Ishikawa (cell line): Measurements from ENCODE around the gene YDJC.

Source experiments
- CEBPB ChIP-seq: IDR thresholded peaks from 2 replicates; pipeline ENCODE4 v1.6.1; 2012
- CREB1 ChIP-seq: IDR thresholded peaks from 2 replicates; pipeline ENCODE4 v1.6.1; 2012; ENCODE audit warnings: low read depth
- EGR1 ChIP-seq: IDR thresholded peaks from 2 replicates; pipeline ENCODE4 v1.6.1; 2012
- EP300 ChIP-seq: IDR thresholded peaks from 2 replicates; pipeline ENCODE4 v1.6.1; 2012; ENCODE audit warnings: borderline replicate concordance
- FOXM1 ChIP-seq: IDR thresholded peaks from 2 replicates; pipeline ENCODE4 v1.6.1; 2012; ENCODE audit warnings: low read depth, borderline replicate concordance
- MAX ChIP-seq: IDR thresholded peaks from 2 replicates; pipeline ENCODE4 v1.6.1; 2012
- NFIC ChIP-seq: IDR thresholded peaks from 2 replicates; pipeline ENCODE4 v1.6.1; 2012
- RAD21 ChIP-seq: IDR thresholded peaks from 2 replicates; pipeline ENCODE4 v1.6.1; 2012; ENCODE audit warnings: low read depth
- REST ChIP-seq: IDR thresholded peaks from 2 replicates; pipeline ENCODE4 v1.6.1; 2012; ENCODE audit warnings: low read depth, mild to moderate bottlenecking
- TAF1 ChIP-seq: IDR thresholded peaks from 2 replicates; pipeline ENCODE4 v1.6.1; 2012; ENCODE audit warnings: low read depth, mild to moderate bottlenecking
- TCF12 ChIP-seq: IDR thresholded peaks from 2 replicates; pipeline ENCODE4 v1.6.1; 2012; ENCODE audit warnings: low read depth
- TEAD4 ChIP-seq: IDR thresholded peaks from 2 replicates; pipeline ENCODE4 v1.6.1; 2012
- USF1 ChIP-seq: IDR thresholded peaks from 2 replicates; pipeline ENCODE4 v1.6.1; 2012
- YY1 ChIP-seq: IDR thresholded peaks from 2 replicates; pipeline ENCODE4 v1.6.1; 2012; ENCODE audit warnings: low read depth
- ZBTB7A ChIP-seq: IDR thresholded peaks from 2 replicates; pipeline ENCODE4 v1.6.1; 2012; ENCODE audit warnings: low read depth

YDJC gene

GRCh38 chr22:21621025-21621424, 8.8 kb downstream of the YDJC start:
- no peak for TF ChIP-seq TCF12
- no peak for TF ChIP-seq CEBPB
- TF ChIP-seq FOXM1, result no peak
- TF ChIP-seq RAD21, result no peak
- no peak for TF ChIP-seq YY1
- TF ChIP-seq CREB1, result no peak
- TF ChIP-seq ZBTB7A, result no peak
- no peak for TF ChIP-seq REST
- no peak for TF ChIP-seq EGR1
- no peak for TF ChIP-seq USF1
- no peak for TF ChIP-seq EP300
- TF ChIP-seq TEAD4, result no peak
- TF ChIP-seq MAX, result no peak
- TF ChIP-seq NFIC, result no peak
- TF ChIP-seq TAF1, result no peak

- TF ChIP-seq ZBTB7A, result no peak
- TF ChIP-seq EP300, result no peak
Observed at GRCh38 chr22:21615731-21616130, 14.1 kb downstream of the YDJC start.

GRCh38 chr22:21613553-21614233, 16.1 kb downstream of the YDJC start:
- TF ChIP-seq NFIC, result no peak
- TF ChIP-seq CEBPB, result no peak
- TF ChIP-seq MAX, result no peak
- no peak for TF ChIP-seq TCF12
- no peak for TF ChIP-seq CREB1
- no peak for TF ChIP-seq TAF1
- no peak for TF ChIP-seq EP300
- no peak for TF ChIP-seq YY1
- no peak for TF ChIP-seq EGR1
- TF ChIP-seq USF1, result no peak
- no peak for TF ChIP-seq ZBTB7A
- no peak for TF ChIP-seq TEAD4
- TF ChIP-seq FOXM1, result no peak
- no peak for TF ChIP-seq RAD21
- TF ChIP-seq REST, result no peak

GRCh38 chr22:21612858-21613257, 17.0 kb downstream of the YDJC start:
- TF ChIP-seq MAX, result no peak
- no peak for TF ChIP-seq TCF12
- no peak for TF ChIP-seq TAF1
- no peak for TF ChIP-seq ZBTB7A
- no peak for TF ChIP-seq RAD21
- no peak for TF ChIP-seq TEAD4
- no peak for TF ChIP-seq NFIC
- TF ChIP-seq REST, result no peak
